C4-2B (cell line): ENCODE data around the gene RANBP17.

Source experiments
- H3K27ac ChIP-seq: fragments of 450-650 bp; 2 replicates; pipeline ENCODE4 v1.5.1; 2017
- CTCF ChIP-seq: fragments of 450-650 bp; conservative IDR thresholded peaks from 2 replicates; pipeline ENCODE4 v1.5.1; 2017; ENCODE audit warnings: mild to moderate bottlenecking
- ZFX ChIP-seq: fragments of 450-650 bp; IDR thresholded peaks from 2 replicates; pipeline ENCODE4 v1.6.1; 2017

Gene RANBP17

DNA sequence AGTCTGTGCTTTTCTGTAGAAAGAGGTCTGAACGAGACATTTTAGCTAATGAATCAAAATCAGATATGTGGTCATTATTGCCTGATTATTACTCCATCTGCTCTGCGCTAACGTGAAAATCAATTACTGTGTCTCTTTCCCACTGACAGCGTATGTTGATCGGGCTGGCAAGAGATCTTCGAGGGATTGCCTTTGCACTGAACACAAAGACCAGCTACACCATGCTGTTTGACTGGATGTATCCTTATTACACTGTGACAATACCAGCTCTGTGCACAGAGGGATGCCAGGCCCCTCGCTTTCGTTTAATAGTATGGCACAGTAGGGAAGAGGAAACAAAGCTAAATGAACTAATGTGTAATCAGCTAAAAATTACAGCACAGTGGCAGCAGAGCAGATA, 343.6 kb downstream of the RANBP17 start:
- no peak for TF ChIP-seq ZFX
- no peak for TF ChIP-seq CTCF
- no peak overlapping the region for H3K27ac ChIP-seq

- peak; percentile 83 for TF ChIP-seq CTCF
- no peak for TF ChIP-seq ZFX
- H3K27ac ChIP-seq, result no peak overlapping the region
Measured at GRCh38 chr5:171207256-171207847, 345.5 kb downstream of the RANBP17 start.

- TF ChIP-seq ZFX (no peak), CTCF (no peak)
Measured at GRCh38 chr5:171221916-171222315, 360.1 kb downstream of the RANBP17 start.

DNA sequence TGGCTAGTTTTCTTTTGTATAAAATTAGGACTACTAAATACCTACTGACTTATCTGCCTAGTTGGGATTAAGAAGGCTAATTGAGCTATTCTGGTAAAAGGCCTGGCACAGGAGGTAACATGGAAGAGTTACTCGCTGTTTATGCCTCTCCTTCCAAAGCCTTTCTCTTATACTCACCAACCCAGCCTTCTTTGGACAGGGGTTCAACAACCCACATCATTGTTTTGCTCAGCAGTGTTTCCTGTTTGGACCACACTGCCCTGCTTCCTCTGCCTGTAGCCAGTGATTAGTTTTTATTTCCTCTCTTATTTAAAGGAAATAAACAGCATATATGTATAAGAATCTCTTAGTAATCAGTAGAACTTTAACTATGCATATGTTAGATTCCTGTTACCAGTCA, 362.1 kb downstream of the RANBP17 start:
- TF ChIP-seq ZFX (no peak), CTCF (no peak)
- no peak overlapping the region for H3K27ac ChIP-seq

More at GRCh38 chr5:171221916-171222315, 360.1 kb downstream of the RANBP17 start:
- H3K27ac ChIP-seq, result no peak overlapping the region

DNA sequence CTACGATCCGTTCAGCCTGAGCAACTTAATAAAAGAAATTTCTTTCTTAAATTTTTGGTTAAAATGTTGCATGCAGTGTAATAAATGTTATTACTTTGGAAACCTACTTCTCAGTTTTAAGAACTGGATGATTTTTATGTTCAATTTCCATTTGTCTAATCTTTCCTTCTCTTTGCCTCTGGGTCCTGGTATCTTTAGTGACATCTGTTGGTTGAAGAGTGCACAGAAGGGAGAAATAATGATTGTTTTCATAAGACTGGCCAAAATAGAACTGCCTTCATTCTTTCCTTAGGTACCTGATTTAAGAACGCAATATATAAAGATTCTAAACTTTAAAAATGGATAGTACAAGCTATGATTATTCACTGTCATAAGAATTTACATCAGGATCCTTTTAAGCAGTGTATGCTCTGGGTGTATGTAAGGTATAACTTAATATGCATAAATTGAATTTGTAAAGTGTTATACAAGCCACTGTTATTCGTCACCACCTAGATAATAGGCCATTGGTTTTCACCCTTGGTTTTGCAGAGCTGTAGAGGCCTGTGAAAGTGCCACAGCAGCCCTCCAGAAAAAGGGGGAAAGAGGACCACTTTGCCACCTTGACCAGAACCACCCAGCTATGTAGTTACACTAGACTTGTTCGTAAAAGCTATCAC, 364.4 kb downstream of the RANBP17 start:
- H3K27ac ChIP-seq, result no peak overlapping the region
- peak; percentile 46 for TF ChIP-seq CTCF
- no peak for TF ChIP-seq ZFX

DNA sequence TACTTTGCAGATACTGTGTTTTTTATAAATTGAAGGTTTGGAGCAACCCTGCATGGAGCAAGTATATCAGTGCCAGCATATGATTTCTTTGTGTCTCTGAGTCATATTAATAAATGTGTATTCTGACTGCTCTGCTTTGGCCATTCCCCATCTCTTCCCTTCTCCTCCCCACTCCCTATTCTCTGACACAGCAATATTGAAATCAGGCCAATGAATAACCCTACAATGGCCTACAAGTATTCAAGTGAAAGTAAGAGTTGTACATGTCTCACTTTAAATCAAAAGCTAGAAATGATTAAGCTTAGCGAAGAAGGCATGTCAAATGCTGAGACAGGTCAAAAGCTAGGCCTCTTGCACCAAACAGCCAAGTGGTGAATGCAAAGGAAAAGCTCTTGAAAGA, 365.0 kb downstream of the RANBP17 start:
- TF ChIP-seq CTCF (no peak), ZFX (no peak)

DNA sequence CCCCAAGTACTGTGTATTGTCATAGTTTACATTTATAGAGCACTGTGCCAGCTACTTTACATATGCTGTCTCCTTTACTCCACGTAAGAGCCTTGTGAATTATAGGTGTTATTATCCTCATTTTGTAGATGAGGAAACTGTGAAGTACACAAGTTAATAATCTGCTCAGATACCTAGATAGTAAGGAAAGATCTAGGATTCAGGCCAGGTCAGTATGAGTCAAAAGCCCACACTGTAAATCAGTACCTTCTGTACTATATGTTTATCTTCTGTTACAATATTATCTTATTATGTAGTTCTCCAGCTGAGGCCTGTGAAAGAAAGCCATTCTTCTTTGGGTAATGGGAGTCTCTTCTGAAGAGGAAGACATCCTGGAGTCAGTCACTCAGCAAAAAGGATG, 374.8 kb downstream of the RANBP17 start:
- H3K27ac ChIP-seq, result no peak overlapping the region
- no peak for TF ChIP-seq ZFX
- no peak for TF ChIP-seq CTCF

More for the DNA sequence above, 365.0 kb downstream of the RANBP17 start:
- H3K27ac ChIP-seq, result no peak overlapping the region
